GM18520 (cell line): ENCODE measurements around the gene CRYBG1.
A peak's percentile ranks its signal among the peaks of the same experiment; 100 is the strongest.

Experiments used
- ATAC-seq: cut with Tn5 transposase; IDR thresholded peaks from one replicate; pipeline ENCODE4 v1.9.1; 2021; ENCODE audit not compliant: unreplicated experiment

CRYBG1 gene

GRCh38 chr6:106421496-106421895 lies 61.0 kb downstream of the CRYBG1 start:
- ATAC-seq, result no peak

GRCh38 chr6:106422534-106422933 lies 62.0 kb downstream of the CRYBG1 start:
- no peak for ATAC-seq

- no peak for ATAC-seq
Measured at GRCh38 chr6:106425382-106425781, 64.9 kb downstream of the CRYBG1 start.

GRCh38 chr6:106426250-106426970 lies 65.9 kb downstream of the CRYBG1 start:
- ATAC-seq, result no peak

GRCh38 chr6:106430466-106430865 lies 69.9 kb downstream of the CRYBG1 start:
- ATAC-seq, result no peak

- ATAC-seq, result no peak
Measured at GRCh38 chr6:106431405-106431804, 70.9 kb downstream of the CRYBG1 start.

- no peak for ATAC-seq
Measured at GRCh38 chr6:106431972-106432371, 71.5 kb downstream of the CRYBG1 start.

- ATAC-seq, result no peak
Measured at GRCh38 chr6:106434530-106434929, 74.0 kb downstream of the CRYBG1 start.

- ATAC-seq, result no peak
Measured at GRCh38 chr6:106439459-106439858, 78.9 kb downstream of the CRYBG1 start.

GRCh38 chr6:106440546-106440945 lies 80.0 kb downstream of the CRYBG1 start:
- no peak for ATAC-seq

GRCh38 chr6:106442395-106442794 lies 81.9 kb downstream of the CRYBG1 start:
- no peak for ATAC-seq

GRCh38 chr6:106444777-106445507 lies 84.4 kb downstream of the CRYBG1 start:
- ATAC-seq, result peak; percentile 78

- no peak for ATAC-seq
Measured at GRCh38 chr6:106445508-106445878, 85.0 kb downstream of the CRYBG1 start.

- no peak for ATAC-seq
Measured at GRCh38 chr6:106446287-106446885, 85.9 kb downstream of the CRYBG1 start.

- ATAC-seq, result no peak
Measured at GRCh38 chr6:106446983-106447382, 86.5 kb downstream of the CRYBG1 start.

- no peak for ATAC-seq
Measured at GRCh38 chr6:106448000-106448426, 87.5 kb downstream of the CRYBG1 start.

GRCh38 chr6:106450653-106451052 lies 90.1 kb downstream of the CRYBG1 start:
- no peak for ATAC-seq

GRCh38 chr6:106451439-106451838 lies 90.9 kb downstream of the CRYBG1 start:
- no peak for ATAC-seq

GRCh38 chr6:106452628-106453027 lies 92.1 kb downstream of the CRYBG1 start:
- no peak for ATAC-seq

- ATAC-seq, result no peak
Measured at GRCh38 chr6:106453756-106454367, 93.3 kb downstream of the CRYBG1 start.

GRCh38 chr6:106456756-106457155 lies 96.2 kb downstream of the CRYBG1 start:
- ATAC-seq, result no peak
